Fibroblast of the aortic adventitia (primary cell): ENCODE results near the gene RORB. TPM values are rescaled to one million over a fixed set of nuclear protein-coding genes. Genes with fewer than 3 reads are reported as not detected.

Experiments
- DNase-seq: peaks from one replicate; pipeline ENCODE4 v3.0.0-alpha.2; 2010; ENCODE audit warnings: low read depth
- H3K4me3 ChIP-seq: 2 replicates; pipeline ENCODE4 v1.5.1; 2011; ENCODE audit warnings: low read depth, mild to moderate bottlenecking, control low read depth, low read length, moderate library complexity
- total RNA-seq: library from RNA; depleted of rRNA; stranded (reverse); fragments of >200 nt; gene quantifications from 2 replicates; pipeline ENCODE4 v1.2.3, GENCODE V29; 2012; ENCODE audit warnings: low replicate concordance
- TF ChIP-seq, protein P1 (sequence below): IDR thresholded peaks from 2 replicates; pipeline ENCODE4 v1.5.1; 2011; ENCODE audit warnings: mild to moderate bottlenecking, low read length, control low read depth, inconsistent platforms; ENCODE audit not compliant: insufficient read depth

RORB gene
- total RNA-seq, 1 donor: 22.0 TPM

DNA sequence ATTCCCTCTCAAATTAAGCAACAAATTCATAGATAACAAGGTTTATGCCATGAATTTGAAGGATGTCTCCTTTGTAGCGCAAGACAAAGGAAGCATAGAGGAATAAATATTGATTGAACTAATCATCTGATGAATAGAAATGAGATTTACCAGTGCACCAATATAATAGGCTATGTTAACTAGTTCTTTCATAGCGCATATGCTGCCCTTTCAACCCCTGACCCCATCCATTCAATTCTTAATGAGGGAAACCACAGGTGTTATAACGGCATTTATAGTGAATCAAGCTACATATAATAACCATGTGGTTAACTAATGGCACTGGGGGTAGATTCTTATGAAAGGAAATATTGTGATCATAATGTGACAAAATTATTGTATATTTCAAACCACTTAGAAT lies 6.5 kb downstream of the RORB start:
- no peak for DNase-seq
- H3K4me3 ChIP-seq: no peak overlapping the region
- TF ChIP-seq, protein P1, sequence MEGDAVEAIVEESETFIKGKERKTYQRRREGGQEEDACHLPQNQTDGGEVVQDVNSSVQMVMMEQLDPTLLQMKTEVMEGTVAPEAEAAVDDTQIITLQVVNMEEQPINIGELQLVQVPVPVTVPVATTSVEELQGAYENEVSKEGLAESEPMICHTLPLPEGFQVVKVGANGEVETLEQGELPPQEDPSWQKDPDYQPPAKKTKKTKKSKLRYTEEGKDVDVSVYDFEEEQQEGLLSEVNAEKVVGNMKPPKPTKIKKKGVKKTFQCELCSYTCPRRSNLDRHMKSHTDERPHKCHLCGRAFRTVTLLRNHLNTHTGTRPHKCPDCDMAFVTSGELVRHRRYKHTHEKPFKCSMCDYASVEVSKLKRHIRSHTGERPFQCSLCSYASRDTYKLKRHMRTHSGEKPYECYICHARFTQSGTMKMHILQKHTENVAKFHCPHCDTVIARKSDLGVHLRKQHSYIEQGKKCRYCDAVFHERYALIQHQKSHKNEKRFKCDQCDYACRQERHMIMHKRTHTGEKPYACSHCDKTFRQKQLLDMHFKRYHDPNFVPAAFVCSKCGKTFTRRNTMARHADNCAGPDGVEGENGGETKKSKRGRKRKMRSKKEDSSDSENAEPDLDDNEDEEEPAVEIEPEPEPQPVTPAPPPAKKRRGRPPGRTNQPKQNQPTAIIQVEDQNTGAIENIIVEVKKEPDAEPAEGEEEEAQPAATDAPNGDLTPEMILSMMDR: no peak

DNA sequence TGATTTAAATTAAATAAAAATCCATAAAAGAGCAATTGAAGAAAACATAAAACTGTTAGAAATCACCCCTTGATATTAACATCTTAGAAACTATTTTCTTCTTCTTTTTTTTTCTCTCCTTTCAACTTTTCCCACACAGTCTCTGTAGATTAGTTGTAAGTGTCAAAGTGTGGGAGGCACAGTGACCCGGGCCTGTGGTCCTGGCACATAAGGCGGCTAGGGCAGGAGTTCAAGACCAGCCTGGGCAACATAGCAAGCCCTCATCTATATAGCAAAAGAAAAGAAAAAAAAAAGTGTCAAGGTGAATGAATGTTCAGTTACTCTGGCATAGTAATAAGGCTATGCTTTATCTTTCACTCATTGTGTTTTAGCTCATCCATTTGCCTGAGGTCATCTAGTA lies 14.2 kb downstream of the RORB start:
- DNase-seq: no peak
- H3K4me3 ChIP-seq: no peak overlapping the region
- TF ChIP-seq, protein P1: no peak

DNA sequence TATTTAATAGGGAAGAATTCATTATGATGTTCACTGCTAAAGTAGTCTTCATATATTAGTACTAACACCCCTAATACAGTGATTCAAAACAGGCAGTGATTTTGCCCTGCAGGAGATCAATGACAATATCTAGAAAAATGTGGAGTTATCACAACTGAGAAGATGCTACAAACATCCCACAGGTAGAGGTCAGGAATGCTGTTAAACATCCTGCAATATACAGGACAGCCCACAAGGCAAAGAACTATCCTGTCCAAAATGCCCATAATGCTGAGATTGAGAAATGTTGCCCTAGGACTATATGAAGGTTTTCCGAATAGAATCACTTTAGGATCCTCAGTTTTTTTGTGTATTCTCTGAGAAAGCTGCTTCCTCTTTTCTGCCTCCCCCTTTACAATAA lies 15.3 kb downstream of the RORB start:
- no peak overlapping the region for H3K4me3 ChIP-seq
- DNase-seq: no peak
- TF ChIP-seq, protein P1: no peak

DNA sequence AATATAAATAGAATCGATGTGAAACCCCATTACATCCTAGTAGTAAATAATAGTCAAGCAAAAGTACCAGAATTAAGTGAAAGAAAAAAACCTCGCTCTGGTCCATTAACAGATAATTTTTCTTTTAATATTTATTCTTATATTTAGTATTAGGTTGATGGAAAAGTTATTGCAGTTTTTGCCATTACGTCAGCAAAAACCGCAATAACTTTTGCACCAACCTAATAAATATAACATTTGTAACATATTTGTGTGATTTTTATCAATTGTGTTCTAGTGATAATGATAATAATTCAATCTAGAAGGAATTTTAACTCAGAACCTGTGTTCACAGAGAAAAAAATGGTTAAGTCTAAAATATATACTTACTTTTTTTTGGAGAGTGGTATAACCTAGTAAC lies 16.1 kb downstream of the RORB start:
- TF ChIP-seq, protein P1: no peak
- no peak for DNase-seq
- H3K4me3 ChIP-seq: no peak overlapping the region

DNA sequence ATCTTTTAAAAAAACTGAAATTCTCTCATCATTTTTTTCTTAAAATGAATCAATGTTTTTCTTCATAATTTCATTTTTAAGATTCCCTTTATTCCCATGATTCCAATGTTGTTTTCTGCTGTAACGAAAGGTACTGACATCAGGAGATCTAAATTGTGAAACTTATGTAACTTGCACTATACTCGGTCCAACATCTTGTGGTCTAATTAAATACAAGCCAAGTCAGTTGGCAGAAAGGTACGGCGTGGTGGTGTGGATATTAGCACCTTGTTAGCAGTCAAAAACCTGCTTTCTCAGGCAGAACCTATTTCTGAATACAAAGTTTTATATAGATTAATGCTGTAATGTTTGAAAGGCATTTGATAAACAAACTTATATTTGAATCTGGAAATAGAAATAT lies 20.1 kb downstream of the RORB start:
- DNase-seq: no peak
- TF ChIP-seq, protein P1: no peak
- no peak overlapping the region for H3K4me3 ChIP-seq

DNA sequence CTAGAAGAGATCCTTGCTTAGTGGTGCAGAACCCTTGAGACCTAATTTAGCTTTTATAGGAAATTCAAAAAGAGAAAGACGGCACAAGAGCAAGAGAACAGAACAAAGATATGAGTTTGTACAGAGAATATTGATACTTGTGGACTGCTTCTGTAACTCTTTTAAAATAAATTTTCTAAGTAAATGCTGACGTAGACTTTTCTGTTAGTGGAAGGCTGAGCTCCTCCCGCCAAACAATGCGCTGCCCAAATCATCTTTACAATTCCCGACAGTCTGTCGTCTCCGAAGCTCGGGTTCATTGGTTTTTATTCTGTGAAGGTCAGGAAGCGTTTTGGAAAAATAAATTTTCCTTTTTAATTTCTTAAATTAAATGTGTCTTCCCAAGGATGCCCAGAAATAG lies 22.3 kb downstream of the RORB start:
- TF ChIP-seq, protein P1: no peak
- DNase-seq: no peak
- no peak overlapping the region for H3K4me3 ChIP-seq

DNA sequence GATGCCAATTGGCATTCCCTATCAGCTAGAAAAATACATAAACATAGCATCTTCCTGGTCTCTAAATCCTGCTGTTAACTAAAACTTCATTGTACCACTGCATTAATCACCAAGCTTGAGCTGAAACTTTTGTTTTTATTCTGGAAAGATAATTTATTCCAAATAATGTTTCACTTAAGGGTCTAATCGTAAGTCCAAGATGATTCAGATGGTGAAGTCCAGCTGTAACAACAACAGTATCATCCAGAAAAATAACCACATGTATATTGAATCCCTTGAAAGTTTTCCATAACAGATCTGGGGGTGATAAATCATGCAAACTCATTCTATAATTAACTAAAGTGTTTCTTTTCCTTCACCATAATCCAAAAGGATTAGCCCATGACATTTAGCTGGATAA lies 23.9 kb downstream of the RORB start:
- H3K4me3 ChIP-seq: no peak overlapping the region
- TF ChIP-seq, protein P1: no peak
- peak; percentile 37 for DNase-seq
